ENCODE measurements around the gene FADS6. TPM values are rescaled to one million over a fixed set of nuclear protein-coding genes. Genes with fewer than 3 reads are reported as not detected.

Gene FADS6
- total and polyA plus RNA-seq, 2 of the 13 experiments (the other 11 are each of a cell fraction or from before 2014, with no cell fraction given): 0.11 TPM

- TF ChIP-seq ZNF646 (CRISPR knock-in tag; IDR thresholded peaks at IDR 0.05): 0 out of 2 replicates have a peak, but pooled peaks have one; percentile 27
- TF ChIP-seq ZNF839 (CRISPR knock-in tag; IDR thresholded peaks at IDR 0.05; ENCODE audit: borderline replicate concordance): no peak
Measured at GRCh38 chr17:74892013-74892841, 1.2 kb downstream of the FADS6 start (continued).

GRCh38 chr17:74890554-74890953, 2.9 kb downstream of the FADS6 start:
- POLR2A ChIA-PET: interaction anchor here (0.6 to 2.4 kb wide), 2 partner anchors 18 to 684 kb away, joined by 3 to 10 read pairs; partner anchors contain the start of gene FDXR
- 69% methylated on average over 6 of the region's 7 CpGs for WGBS (ENCODE audit: low lambda C conversion rate)
- ATAC-seq: no peak

More at GRCh38 chr17:74890554-74890953, 2.9 kb downstream of the FADS6 start:
- H3K27me3 ChIP-seq (ENCODE audit: control insufficient read depth in 1 of 2, insufficient read depth in 2 of 2, low read length in 2 of 2): peaks cover 12 to 77% of the 10 kb centered on the region in 2 experiments
- intact Hi-C loops (cut with micrococcal nuclease; ENCODE audit: unreplicated experiment) (no loop called here), in situ Hi-C loops (cut with HindIII; ENCODE audit: extremely low pct_ligation_motif_present, low pct_unique_long_range_greater_than_20kb) (no loop called here)
- no peak overlapping the region for H3K4me2 ChIP-seq (ENCODE audit: low read depth, low read length)
- H3K36me3 ChIP-seq (replicated peaks in 1 of 2; ENCODE audit: control insufficient read depth in 1 of 2, insufficient read depth in 2 of 2, low read length in 2 of 2): no peaks in the 10 kb centered on the region
- no peak overlapping the region for H2AFZ ChIP-seq (ENCODE audit: low read length)
- H4K20me1 ChIP-seq (ENCODE audit: insufficient read depth, low read length): no peaks in the 10 kb centered on the region
- no peaks in the 10 kb centered on the region for H3K9me3 ChIP-seq (ENCODE audit: low read length)
- H3K4me3 ChIP-seq (replicated peaks in 1 of 3; ENCODE audit: insufficient read depth in 1 of 3, low read depth in 2 of 3, low read length in 3 of 3): no peak overlapping the region
- no peak for FAIRE-seq
- H3K79me2 ChIP-seq (ENCODE audit: insufficient read depth, low read length): no peaks in the 10 kb centered on the region
- CTCF ChIA-PET (ENCODE audit: low intra/inter-chr PET ratio, low total read pairs): no interaction called here
- H3K9ac ChIP-seq (ENCODE audit: insufficient read depth, low read depth, low read length): no peak overlapping the region
- H3K27ac ChIP-seq (ENCODE audit: extremely low read length, insufficient read depth, low read length): no peak overlapping the region
- BruUV-seq (replicated peaks): no TSS peak
- DNase-seq (ENCODE audit: low spot score): no peak
- TF ChIP-seq UBTF (CRISPR knock-in tag; IDR thresholded peaks at IDR 0.05) (no peak), POGK (CRISPR knock-in tag; conservative IDR thresholded peaks at IDR 0.05) (no peak), ZNF432 (CRISPR knock-in tag; IDR thresholded peaks at IDR 0.05; ENCODE audit: borderline replicate concordance) (no peak), MTF2 (CRISPR knock-in tag; IDR thresholded peaks at IDR 0.05; ENCODE audit: borderline replicate concordance) (no peak), KDM5B (CRISPR knock-in tag; IDR thresholded peaks at IDR 0.05; ENCODE audit: borderline replicate concordance) (no peak), ARNTL (CRISPR knock-in tag; IDR thresholded peaks at IDR 0.05) (no peak), NFE2L1 (CRISPR knock-in tag; IDR thresholded peaks at IDR 0.05; ENCODE audit: borderline replicate concordance) (no peak)
- peaks cover 26% of the 10 kb centered on the region for H3K4me1 ChIP-seq (ENCODE audit: insufficient read depth, low read length)
